Osteocyte (in vitro differentiated cells): ENCODE results near the gene CRYBG2. TPM values are rescaled to one million over a fixed set of nuclear protein-coding genes. Genes with fewer than 3 reads are reported as not detected.

Source experiments
- DNase-seq: peaks from one replicate; pipeline ENCODE4 v3.0.0; 2021; ENCODE audit warnings: mixed read lengths; ENCODE audit not compliant: unreplicated experiment; ENCODE audit errors: extremely low spot score
- H3K27ac Mint-ChIP-seq: one replicate; pipeline ENCODE4 v1.8.0; 2021; ENCODE audit warnings: mild to moderate bottlenecking, mixed read lengths; ENCODE audit not compliant: unreplicated experiment
- H3K27me3 Mint-ChIP-seq: one replicate; pipeline ENCODE4 v1.8.0; 2021; ENCODE audit warnings: mixed read lengths; ENCODE audit not compliant: unreplicated experiment
- H3K36me3 Mint-ChIP-seq: one replicate; pipeline ENCODE4 v1.8.0; 2021; ENCODE audit warnings: mixed read lengths; ENCODE audit not compliant: unreplicated experiment
- H3K4me1 Mint-ChIP-seq: one replicate; pipeline ENCODE4 v1.8.0; 2021; ENCODE audit warnings: mixed read lengths; ENCODE audit not compliant: unreplicated experiment
- H3K4me3 Mint-ChIP-seq: one replicate; pipeline ENCODE4 v1.8.0; 2021; ENCODE audit warnings: mild to moderate bottlenecking, moderate library complexity, mixed read lengths; ENCODE audit not compliant: unreplicated experiment
- H3K9me3 Mint-ChIP-seq: one replicate; pipeline ENCODE4 v1.8.0; 2021; ENCODE audit warnings: mixed read lengths; ENCODE audit not compliant: unreplicated experiment
- total RNA-seq: library from RNA; stranded (reverse); gene quantifications from 2 replicates; pipeline ENCODE4 v1.2.1, GENCODE V29; 2021
- TF ChIP-seq, protein P1 (sequence below): fragments of 200-600 bp; sonication (generic); IDR thresholded peaks from 2 replicates; pipeline ENCODE4 v1.5.0; 2021; ENCODE audit warnings: antibody characterized with exemption, mild to moderate bottlenecking, moderate library complexity

CRYBG2 gene
- total RNA-seq, 1 donor from 2014 or later: not detected

DNA sequence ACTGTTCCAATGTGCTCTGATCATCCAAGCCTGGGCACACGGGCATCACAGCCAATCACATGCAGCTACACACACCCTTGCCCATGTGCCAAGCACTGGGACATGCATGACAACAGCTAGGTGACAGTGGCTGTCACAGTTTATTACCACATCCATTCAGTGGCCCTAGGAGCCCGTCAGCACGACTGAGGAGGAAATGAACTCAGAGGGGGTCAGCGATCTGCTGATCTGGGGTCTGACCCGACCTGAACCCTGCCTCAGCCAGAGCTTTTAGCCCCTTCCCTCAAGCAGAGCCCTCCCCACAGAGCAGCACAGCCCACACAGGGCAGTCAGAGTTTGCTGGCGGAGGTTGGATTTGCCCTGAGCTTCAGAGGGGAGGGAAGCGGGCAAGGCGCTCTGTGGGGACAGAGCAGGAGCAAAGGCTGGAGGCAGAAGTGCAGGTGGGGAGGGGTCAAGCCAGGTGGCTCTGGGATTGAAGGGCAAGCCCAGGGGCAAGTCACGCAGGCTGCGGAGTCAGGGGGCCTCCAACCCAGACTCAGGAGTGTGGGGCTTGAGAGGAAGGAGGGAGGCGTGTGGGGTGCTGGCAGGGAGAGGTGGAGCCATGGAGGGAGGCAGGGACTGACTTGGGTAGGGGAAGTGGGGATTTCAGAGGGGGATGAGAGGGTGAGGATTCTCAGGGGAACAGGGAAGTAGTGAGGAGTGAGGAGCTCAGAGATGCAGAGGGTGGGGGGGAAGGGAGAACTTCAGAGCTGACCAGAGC, 63.6 kb downstream of the CRYBG2 start:
- H3K27me3 Mint-ChIP-seq: no peaks in the 10 kb centered on the region
- no peaks in the 10 kb centered on the region for H3K36me3 Mint-ChIP-seq
- no peak overlapping the region for H3K27ac Mint-ChIP-seq
- TF ChIP-seq, protein P1, sequence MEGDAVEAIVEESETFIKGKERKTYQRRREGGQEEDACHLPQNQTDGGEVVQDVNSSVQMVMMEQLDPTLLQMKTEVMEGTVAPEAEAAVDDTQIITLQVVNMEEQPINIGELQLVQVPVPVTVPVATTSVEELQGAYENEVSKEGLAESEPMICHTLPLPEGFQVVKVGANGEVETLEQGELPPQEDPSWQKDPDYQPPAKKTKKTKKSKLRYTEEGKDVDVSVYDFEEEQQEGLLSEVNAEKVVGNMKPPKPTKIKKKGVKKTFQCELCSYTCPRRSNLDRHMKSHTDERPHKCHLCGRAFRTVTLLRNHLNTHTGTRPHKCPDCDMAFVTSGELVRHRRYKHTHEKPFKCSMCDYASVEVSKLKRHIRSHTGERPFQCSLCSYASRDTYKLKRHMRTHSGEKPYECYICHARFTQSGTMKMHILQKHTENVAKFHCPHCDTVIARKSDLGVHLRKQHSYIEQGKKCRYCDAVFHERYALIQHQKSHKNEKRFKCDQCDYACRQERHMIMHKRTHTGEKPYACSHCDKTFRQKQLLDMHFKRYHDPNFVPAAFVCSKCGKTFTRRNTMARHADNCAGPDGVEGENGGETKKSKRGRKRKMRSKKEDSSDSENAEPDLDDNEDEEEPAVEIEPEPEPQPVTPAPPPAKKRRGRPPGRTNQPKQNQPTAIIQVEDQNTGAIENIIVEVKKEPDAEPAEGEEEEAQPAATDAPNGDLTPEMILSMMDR: no peak
- H3K4me3 Mint-ChIP-seq: no peak overlapping the region
- no peak for DNase-seq
- no peaks in the 10 kb centered on the region for H3K9me3 Mint-ChIP-seq
- peaks cover 9% of the 10 kb centered on the region for H3K4me1 Mint-ChIP-seq

DNA sequence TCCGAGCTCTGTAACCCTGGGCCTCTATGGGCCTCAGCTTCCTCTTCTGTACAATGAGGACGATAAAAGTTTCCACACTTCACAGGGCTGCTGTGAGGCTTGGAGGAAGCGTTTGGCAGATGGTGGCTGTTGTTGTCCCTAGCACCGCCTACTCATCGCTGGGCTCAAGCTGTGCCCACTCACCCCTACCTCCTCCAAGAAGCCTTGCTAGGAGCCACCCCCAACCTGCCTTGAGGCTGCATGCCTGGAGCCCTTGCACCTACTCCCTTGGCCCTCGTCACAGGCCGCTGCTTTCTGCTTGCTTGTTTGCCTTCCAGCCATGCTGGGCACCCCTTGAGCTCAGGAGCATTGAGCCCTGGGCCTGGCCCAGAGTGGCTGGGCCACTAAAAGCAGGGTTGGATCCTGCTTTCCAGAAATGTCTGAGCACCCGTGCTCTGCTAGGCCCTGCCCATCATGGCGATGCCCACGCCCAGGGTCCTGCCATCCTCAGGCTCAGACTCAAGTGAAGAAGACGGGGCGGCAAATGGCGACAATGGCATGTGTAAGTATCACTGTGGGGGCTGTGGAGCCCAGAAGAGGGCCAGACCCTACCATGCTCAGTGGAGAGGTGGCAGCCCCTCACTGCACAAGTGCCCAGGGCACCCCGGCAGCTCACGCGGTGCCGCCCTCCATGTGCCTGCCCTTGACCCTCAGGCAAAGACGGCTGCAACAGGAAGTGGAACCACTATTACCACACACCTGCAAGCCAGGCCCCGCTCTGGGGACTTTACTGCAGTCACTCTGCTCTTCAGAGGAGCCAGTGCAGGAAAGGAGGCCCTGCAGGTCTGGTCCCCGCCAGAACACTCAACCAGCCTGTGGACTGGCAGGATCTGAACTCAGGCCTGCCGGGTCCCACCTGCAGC, 64.5 kb downstream of the CRYBG2 start:
- DNase-seq: no peak
- no peaks in the 10 kb centered on the region for H3K9me3 Mint-ChIP-seq
- no peaks in the 10 kb centered on the region for H3K27me3 Mint-ChIP-seq
- TF ChIP-seq, protein P1: no peak
- H3K4me3 Mint-ChIP-seq: no peak overlapping the region
- peaks cover 17% of the 10 kb centered on the region for H3K4me1 Mint-ChIP-seq
- H3K36me3 Mint-ChIP-seq: peaks cover 1% of the 10 kb centered on the region
- H3K27ac Mint-ChIP-seq: no peak overlapping the region

GRCh38 chr1:26288311-26288941, 65.5 kb downstream of the CRYBG2 start:
- no peak for DNase-seq
- TF ChIP-seq, protein P1: no peak
- Mint-ChIP-seq H3K27ac (no peak overlapping the region), H3K9me3 (no peaks in the 10 kb centered on the region), H3K4me1 (peaks cover 22% of the 10 kb centered on the region), H3K27me3 (no peaks in the 10 kb centered on the region), H3K36me3 (peaks cover 1% of the 10 kb centered on the region), H3K4me3 (no peak overlapping the region)

GRCh38 chr1:26287811-26288210, 66.1 kb downstream of the CRYBG2 start:
- TF ChIP-seq, protein P1: no peak
- H3K27ac Mint-ChIP-seq: no peak overlapping the region
- no peaks in the 10 kb centered on the region for H3K27me3 Mint-ChIP-seq

More at GRCh38 chr1:26287811-26288210, 66.1 kb downstream of the CRYBG2 start:
- no peak for DNase-seq
- no peaks in the 10 kb centered on the region for H3K9me3 Mint-ChIP-seq
- no peak overlapping the region for H3K4me3 Mint-ChIP-seq
- peaks cover 1% of the 10 kb centered on the region for H3K36me3 Mint-ChIP-seq
- H3K4me1 Mint-ChIP-seq: peaks cover 26% of the 10 kb centered on the region
